BLaER1 (cell line): ENCODE results near the gene OR2C1.

ENCODE experiments used
- H3K27ac ChIP-seq: shearing (Covaris generic); formaldehyde crosslinking; 2 replicates; pipeline ENCODE4 v1.8.1; 2022
- H3K27me3 ChIP-seq: shearing (Covaris generic); formaldehyde crosslinking; 2 replicates; pipeline ENCODE4 v1.8.1; 2022
- H3K36me3 ChIP-seq: shearing (Covaris generic); formaldehyde crosslinking; 2 replicates; pipeline ENCODE4 v1.8.1; 2022
- H3K4me1 ChIP-seq: shearing (Covaris generic); formaldehyde crosslinking; 2 replicates; pipeline ENCODE4 v1.8.1; 2022
- H3K4me2 ChIP-seq: shearing (Covaris generic); formaldehyde crosslinking; 2 replicates; pipeline ENCODE4 v1.8.1; 2022
- H3K4me3 ChIP-seq: shearing (Covaris generic); formaldehyde crosslinking; 2 replicates; pipeline ENCODE4 v1.8.1; 2022
- H3K9ac ChIP-seq: shearing (Covaris generic); formaldehyde crosslinking; 2 replicates; pipeline ENCODE4 v1.8.1; 2022
- H3K9me3 ChIP-seq: shearing (Covaris generic); formaldehyde crosslinking; 2 replicates; pipeline ENCODE4 v1.8.1; 2022
- H4K20me1 ChIP-seq: shearing (Covaris generic); formaldehyde crosslinking; 2 replicates; pipeline ENCODE4 v1.8.1; 2022
- Cebpa-rat ChIP-seq: shearing (Covaris generic); IDR thresholded peaks from 2 replicates; pipeline ENCODE4 v1.8.1; 2022

Gene OR2C1

DNA sequence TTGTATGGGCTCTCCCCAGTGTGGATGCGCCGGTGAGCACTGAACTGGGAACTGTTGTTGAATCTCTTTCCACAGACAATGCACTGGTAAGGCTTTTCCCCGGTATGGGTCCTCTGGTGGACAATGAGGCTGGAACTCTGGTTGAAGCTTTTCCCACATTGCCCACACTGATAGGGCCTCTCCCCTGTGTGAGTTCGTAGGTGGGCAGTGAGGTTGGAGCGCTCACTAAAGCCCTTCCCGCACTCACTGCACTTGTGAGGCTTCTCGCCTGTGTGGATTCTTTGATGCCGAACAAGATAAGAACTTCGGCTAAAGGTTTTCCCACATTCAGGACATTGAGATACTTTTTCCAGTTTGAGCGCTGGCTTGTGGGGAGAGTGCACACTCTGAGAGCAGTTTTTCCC is 27.4 kb downstream of the OR2C1 start:
- Histone ChIP-seq H3K4me1 (no peaks in the 10 kb centered on the region), H3K27me3 (no peaks in the 10 kb centered on the region), H3K36me3 (peaks cover 88% of the 10 kb centered on the region), H3K4me3 (peak overlapping the region; percentile 49), H4K20me1 (no peaks in the 10 kb centered on the region), H3K4me2 (no peak overlapping the region), H3K9ac (no peak overlapping the region), H3K27ac (no peak overlapping the region), H3K9me3 (peaks cover 95% of the 10 kb centered on the region)
- TF ChIP-seq Cebpa-rat = no peak

DNA sequence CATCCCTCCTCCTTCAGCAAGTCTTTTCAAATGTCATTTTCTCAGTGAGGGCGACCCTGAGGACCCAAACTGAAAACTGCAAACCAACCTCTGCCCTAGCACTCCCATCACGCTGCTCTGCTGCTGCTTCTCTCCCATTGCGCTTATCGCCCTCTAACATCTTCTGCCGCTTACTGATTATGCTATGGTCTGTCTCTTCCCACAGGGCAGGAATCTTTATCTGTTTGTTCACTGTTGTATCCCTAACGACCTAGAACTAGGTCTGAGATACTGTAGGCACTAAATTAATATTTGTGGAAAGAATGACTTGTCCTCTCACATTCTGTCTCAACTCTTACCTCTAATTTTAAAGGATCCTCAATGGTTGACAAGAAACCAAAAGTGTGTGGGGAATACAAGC is 32.6 kb downstream of the OR2C1 start:
- Histone ChIP-seq H3K9me3 (peaks cover 93% of the 10 kb centered on the region), H3K9ac (no peak overlapping the region), H3K4me3 (no peak overlapping the region), H3K27ac (no peak overlapping the region), H3K36me3 (peaks cover 88% of the 10 kb centered on the region), H3K4me1 (peaks cover 8% of the 10 kb centered on the region; the same call in 1 of the 2 replicates), H3K4me2 (no peak overlapping the region), H3K27me3 (no peaks in the 10 kb centered on the region), H4K20me1 (no peaks in the 10 kb centered on the region)
- no peak for TF ChIP-seq Cebpa-rat

DNA sequence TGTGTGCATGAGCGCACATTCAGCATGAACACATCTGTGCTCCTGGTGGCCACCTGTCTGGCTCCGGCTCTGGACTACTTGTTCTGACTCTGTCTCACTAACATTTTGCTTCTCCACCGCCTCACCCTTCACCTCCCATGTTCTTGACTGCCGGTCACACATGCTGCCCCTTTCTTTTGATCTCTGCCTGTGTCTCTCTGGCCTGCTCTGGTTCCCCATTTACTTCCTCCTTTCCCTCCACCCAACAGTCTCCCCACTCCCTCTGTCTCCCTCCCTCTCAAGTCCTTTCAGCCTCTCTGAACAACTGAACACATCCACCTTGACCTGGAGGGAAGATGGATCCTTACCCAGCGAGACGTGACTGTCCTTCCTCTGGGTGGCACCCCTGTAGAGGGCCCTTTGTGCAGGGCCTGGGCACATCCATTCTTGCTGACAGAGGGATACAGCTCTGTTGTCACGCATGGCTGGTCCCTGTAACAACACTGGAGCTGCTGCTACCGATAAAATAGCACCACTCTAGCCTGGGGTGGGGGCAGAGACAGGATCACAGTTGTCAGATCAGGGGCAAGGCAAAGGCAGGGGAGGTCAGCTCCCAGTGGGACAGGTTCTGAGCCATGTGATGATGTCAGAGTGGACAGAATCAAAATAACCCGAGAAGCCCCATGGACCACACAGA is 34.1 kb downstream of the OR2C1 start:
- peaks cover 8% of the 10 kb centered on the region; the same call in 1 of the 2 replicates for H3K4me1 ChIP-seq
- peaks cover 88% of the 10 kb centered on the region for H3K36me3 ChIP-seq
- TF ChIP-seq Cebpa-rat = no peak
- H4K20me1 ChIP-seq = no peaks in the 10 kb centered on the region
- peak overlapping the region; percentile 12; the same call in 1 of the 2 replicates for H3K4me2 ChIP-seq
- no peaks in the 10 kb centered on the region for H3K27me3 ChIP-seq
- no peak overlapping the region for H3K9ac ChIP-seq
- H3K27ac ChIP-seq = no peak overlapping the region
- H3K9me3 ChIP-seq = peaks cover 93% of the 10 kb centered on the region
- H3K4me3 ChIP-seq = peak overlapping the region; percentile 28; the same call in 1 of the 2 replicates

DNA sequence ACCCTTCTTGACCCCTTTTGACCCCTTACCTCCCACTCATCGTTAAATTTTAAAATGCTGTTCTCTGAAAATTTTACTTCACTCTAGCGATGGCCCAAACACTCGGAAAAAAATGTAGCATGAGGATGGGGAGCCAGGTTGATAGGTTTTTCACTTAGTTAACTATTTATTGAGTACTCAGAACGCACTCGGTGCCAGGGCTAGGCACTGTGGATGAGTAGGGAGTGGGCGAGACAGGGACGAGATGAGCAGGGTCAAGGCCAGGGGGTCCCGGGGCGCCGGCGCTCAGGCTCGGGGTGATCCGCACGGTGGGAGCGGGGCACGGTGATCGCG is 44.7 kb downstream of the OR2C1 start:
- peak overlapping the region; percentile 85 for H3K27ac ChIP-seq
- peaks cover 68% of the 10 kb centered on the region for H3K36me3 ChIP-seq
- H3K9me3 ChIP-seq = peaks cover 77% of the 10 kb centered on the region
- peak overlapping the region; percentile 92 for H3K4me2 ChIP-seq
- H3K27me3 ChIP-seq = no peaks in the 10 kb centered on the region
- H3K4me1 ChIP-seq = peaks cover 23% of the 10 kb centered on the region
- H3K4me3 ChIP-seq = peak overlapping the region; percentile 89
- peak overlapping the region; percentile 92 for H3K9ac ChIP-seq
- TF ChIP-seq Cebpa-rat = no peak
- no peaks in the 10 kb centered on the region for H4K20me1 ChIP-seq

DNA sequence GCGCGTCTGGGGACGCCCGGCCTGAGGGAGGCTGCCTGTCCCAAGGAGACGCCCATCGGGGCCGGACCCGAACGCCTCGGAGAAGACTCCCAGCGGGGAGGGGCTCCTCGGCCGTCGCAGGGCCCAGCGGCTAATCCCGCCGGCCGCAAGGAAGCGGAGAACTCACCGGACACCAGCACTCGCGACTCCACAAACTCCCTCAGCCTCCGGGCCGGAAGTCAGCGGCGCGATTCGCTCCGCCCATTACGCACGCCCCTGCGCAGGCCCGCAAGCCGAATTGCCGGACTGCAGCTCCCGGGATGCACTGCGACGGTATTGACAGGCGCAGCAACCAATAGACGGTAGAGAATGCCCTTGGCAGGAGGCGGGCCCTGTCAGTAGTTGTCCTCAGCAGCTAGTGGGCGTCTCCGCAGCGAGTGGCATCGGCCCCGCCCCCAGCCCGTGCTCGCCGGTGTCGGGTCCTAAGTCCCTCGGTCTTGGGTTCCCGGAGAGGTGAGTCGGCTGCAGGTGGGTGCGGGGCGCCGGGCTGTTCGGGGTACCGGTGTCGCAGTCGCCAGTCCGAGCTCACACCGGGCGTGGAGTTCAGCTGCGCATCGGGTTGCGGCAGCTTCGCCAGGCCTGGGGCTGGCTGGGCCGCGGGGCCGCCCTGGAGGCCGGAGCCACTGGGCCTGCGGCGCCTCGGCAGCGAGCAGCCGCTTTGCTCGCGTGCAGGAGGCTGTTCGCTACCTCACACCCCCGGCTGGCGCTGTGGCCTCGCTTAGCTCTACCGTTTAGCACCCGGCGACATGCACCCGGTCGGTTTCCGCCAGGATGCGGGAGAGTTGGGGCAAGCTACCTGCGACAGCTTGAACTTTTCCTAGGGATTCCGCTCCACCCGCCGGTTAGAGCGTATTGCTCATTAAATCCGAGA is 45.3 kb downstream of the OR2C1 start, which contains the start of the genes ZNF174 and ZSCAN32:
ZNF174 (plus strand) TSS at position 437 of the 910 bp plus-strand sequence. CDS start 790 bp downstream, outside the sequence.
ZSCAN32 (minus strand) TSS at position 226 of the 910 bp plus-strand sequence. CDS start 3,447 bp downstream, outside the sequence.
- TF ChIP-seq Cebpa-rat = no peak
- H3K36me3 ChIP-seq = peaks cover 68% of the 10 kb centered on the region
- peak within 1 kb of the TSS; percentile 85 for H3K27ac ChIP-seq

DNA sequence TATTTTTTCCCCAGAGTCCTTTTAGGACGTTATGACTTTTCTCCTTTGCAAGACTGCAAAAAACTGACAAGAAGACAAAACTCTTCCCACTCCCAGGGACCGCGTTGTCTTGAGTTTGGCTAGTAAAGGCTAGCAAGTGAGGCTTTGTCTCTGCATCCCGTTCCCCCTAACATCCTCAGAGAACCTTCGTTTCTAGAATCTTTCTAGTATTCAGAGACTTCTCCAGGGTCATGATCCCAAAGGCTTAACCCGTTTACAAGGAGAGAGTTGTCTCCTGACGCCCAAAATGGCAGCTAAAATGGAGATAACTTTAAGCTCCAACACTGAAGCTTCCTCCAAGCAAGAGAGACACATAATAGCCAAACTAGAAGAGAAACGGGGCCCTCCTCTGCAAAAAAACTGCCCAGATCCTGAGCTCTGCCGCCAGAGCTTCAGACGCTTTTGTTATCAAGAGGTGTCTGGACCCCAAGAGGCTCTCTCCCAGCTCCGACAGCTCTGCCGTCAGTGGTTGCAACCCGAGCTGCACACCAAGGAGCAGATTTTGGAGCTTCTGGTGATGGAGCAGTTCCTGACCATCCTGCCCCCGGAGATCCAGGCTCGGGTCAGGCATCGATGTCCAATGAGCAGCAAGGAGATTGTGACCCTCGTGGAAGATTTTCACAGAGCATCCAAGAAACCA is 46.2 kb downstream of the OR2C1 start:
- H3K27me3 ChIP-seq = no peaks in the 10 kb centered on the region
- H3K4me1 ChIP-seq = peaks cover 23% of the 10 kb centered on the region
- H3K9me3 ChIP-seq = peaks cover 77% of the 10 kb centered on the region
- peak overlapping the region; percentile 91 for H3K4me2 ChIP-seq
- H3K27ac ChIP-seq = peak overlapping the region; percentile 77
- H4K20me1 ChIP-seq = no peaks in the 10 kb centered on the region
- no peak for TF ChIP-seq Cebpa-rat
- peak overlapping the region; percentile 92 for H3K9ac ChIP-seq
- peak overlapping the region; percentile 89 for H3K4me3 ChIP-seq
- H3K36me3 ChIP-seq = peaks cover 68% of the 10 kb centered on the region

More for the DNA sequence above, 45.3 kb downstream of the OR2C1 start, which contains the start of the genes ZNF174 and ZSCAN32:
- Histone ChIP-seq H3K4me1 (peaks cover 23% of the 10 kb centered on the region), H3K4me2 (peak within 1 kb of the TSS; percentile 92), H3K27me3 (no peaks in the 10 kb centered on the region), H4K20me1 (no peaks in the 10 kb centered on the region), H3K9ac (peak within 1 kb of the TSS; percentile 92), H3K4me3 (peak within 1 kb of the TSS; percentile 89), H3K9me3 (peaks cover 77% of the 10 kb centered on the region)
